GM12891 (cell line): Measurements from ENCODE around the gene LRRC71.

ENCODE experiments used
- DNase-seq: peaks from one replicate; pipeline ENCODE4 v3.0.0; 2011; ENCODE audit warnings: low spot score; ENCODE audit not compliant: insufficient read length
- FAIRE-seq: peaks from 2 replicates; lab custom pipeline; 2011; peaks lifted over from hg19 to GRCh38; lab: Jason Lieb, UNC
- PAX5 ChIP-seq: IDR thresholded peaks from 2 replicates; pipeline ENCODE4 v1.6.1; 2011; ENCODE audit warnings: low read length, moderate library complexity, mild to moderate bottlenecking; ENCODE audit not compliant: insufficient read depth, severe bottlenecking
- POLR2A ChIP-seq: IDR thresholded peaks from 2 replicates; pipeline ENCODE4 v1.6.1; 2011; ENCODE audit warnings: low read depth, low read length, control low read depth
- POLR2AphosphoS5 ChIP-seq: IDR thresholded peaks from 2 replicates; pipeline ENCODE4 v1.6.1; 2011; ENCODE audit warnings: low read depth, low read length, control low read depth
- POU2F2 ChIP-seq: IDR thresholded peaks from 2 replicates; pipeline ENCODE4 v1.6.1; 2011; ENCODE audit warnings: low read depth, mild to moderate bottlenecking, control low read depth, low read length, moderate library complexity
- SPI1 ChIP-seq: IDR thresholded peaks from 2 replicates; pipeline ENCODE4 v1.6.1; 2011; ENCODE audit warnings: low read depth, low read length, control low read depth
- TAF1 ChIP-seq: IDR thresholded peaks from 2 replicates; pipeline ENCODE4 v1.6.1; 2011; ENCODE audit warnings: low read depth, low read length, control low read depth

LRRC71 gene

DNA sequence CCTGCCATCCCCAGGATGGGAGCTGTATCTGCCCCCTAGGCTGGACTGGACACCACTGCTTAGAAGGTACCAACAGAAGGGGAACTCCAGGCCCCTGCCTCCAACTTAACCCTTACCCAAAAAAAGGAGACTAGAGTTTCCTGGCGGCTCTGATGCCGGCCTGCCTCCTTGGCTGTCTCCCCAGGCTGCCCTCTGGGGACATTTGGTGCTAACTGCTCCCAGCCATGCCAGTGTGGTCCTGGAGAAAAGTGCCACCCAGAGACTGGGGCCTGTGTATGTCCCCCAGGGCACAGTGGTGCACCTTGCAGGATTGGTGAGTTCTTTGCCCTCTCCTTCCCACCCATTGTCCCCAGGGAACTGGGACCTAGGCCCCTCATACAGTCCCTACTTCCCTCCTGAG lies 8.1 kb upstream of the LRRC71 start:
- no peak for FAIRE-seq
- TF ChIP-seq POLR2A: no peak
- no peak for DNase-seq

DNA sequence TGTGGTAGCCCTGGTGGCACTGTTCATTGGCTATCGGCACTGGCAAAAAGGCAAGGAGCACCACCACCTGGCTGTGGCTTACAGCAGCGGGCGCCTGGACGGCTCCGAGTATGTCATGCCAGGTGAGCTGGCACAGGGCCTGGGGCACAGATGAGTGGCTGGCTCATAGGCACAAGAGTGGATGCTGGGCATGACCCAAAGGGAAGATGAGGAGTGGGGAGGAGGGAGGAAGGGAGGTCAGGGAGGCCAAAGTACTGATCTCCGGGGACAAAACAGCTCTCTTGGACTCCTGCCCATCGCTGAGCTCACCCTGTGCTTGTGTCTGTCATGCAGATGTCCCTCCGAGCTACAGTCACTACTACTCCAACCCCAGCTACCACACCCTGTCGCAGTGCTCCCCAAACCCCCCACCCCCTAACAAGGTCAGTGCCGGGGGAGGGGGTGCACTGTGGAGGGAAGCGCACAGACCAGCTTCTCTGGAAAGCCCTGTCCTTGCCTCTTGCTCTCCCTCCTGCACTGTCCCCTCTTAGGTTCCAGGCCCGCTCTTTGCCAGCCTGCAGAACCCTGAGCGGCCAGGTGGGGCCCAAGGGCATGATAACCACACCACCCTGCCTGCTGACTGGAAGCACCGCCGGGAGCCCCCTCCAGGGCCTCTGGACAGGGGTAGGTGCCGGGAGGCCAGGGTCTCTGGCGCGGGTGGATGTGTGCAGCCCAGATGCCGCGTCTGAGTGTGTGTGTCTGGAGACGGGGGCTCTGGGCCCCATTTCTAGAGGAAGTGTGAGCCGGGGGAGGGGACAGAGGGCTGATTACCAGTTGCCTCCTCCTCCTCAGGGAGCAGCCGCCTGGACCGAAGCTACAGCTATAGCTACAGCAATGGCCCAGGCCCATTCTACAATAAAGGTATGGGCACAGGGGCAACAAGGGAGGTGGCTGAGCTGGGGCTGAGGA lies 7.3 kb upstream of the LRRC71 start:
- no peak for DNase-seq
- no peak for FAIRE-seq

DNA sequence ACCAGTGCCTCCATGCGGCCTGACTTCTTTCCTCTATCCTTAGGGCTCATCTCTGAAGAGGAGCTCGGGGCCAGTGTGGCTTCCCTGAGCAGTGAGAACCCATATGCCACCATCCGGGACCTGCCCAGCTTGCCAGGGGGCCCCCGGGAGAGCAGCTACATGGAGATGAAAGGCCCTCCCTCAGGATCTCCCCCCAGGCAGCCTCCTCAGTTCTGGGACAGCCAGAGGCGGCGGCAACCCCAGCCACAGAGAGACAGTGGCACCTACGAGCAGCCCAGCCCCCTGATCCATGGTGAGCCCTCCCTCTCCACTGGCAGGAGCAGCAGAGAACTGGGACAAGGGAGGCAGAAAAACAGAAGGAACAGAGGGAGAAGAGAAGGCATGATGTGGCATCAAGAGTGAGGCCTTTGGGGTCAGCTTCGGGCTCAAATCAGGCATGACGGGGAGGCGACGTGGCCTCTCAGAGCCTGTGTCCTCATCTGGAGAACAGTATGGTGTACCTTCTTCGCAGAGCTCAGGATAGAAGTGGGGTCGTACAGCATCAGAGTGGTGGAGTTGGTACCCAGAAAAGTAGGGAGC lies 6.5 kb upstream of the LRRC71 start:
- TF ChIP-seq POU2F2 (no peak), TAF1 (no peak), SPI1 (no peak), POLR2A (no peak), PAX5 (no peak)
- DNase-seq (no peak), FAIRE-seq (no peak)

More for the DNA sequence above, 7.3 kb upstream of the LRRC71 start:
- TF ChIP-seq TAF1: no peak
- no peak for TF ChIP-seq POU2F2
- no peak for TF ChIP-seq PAX5
- no peak for TF ChIP-seq POLR2A
- TF ChIP-seq POLR2AphosphoS5: no peak
- TF ChIP-seq SPI1: no peak

DNA sequence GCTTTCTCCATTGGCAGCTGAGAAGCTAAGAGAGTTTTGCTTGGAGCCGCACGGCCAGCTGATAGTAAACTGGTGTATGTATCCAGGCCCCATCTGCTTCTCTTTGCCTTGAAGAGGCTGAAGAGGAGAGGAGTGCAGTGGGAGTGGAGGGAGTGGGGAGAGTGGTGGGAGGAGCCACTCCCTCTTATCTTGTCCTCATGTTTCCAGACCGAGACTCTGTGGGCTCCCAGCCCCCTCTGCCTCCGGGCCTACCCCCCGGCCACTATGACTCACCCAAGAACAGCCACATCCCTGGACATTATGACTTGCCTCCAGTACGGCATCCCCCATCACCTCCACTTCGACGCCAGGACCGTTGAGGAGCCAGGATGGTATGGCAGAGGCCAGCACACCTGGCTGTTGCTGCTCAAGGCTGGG lies 6.0 kb upstream of the LRRC71 start:
- TF ChIP-seq PAX5: no peak
- TF ChIP-seq POU2F2: no peak
- no peak for TF ChIP-seq POLR2AphosphoS5
- TF ChIP-seq SPI1: no peak
- no peak for TF ChIP-seq TAF1
- no peak for TF ChIP-seq POLR2A
- no peak for FAIRE-seq
- no peak for DNase-seq

DNA sequence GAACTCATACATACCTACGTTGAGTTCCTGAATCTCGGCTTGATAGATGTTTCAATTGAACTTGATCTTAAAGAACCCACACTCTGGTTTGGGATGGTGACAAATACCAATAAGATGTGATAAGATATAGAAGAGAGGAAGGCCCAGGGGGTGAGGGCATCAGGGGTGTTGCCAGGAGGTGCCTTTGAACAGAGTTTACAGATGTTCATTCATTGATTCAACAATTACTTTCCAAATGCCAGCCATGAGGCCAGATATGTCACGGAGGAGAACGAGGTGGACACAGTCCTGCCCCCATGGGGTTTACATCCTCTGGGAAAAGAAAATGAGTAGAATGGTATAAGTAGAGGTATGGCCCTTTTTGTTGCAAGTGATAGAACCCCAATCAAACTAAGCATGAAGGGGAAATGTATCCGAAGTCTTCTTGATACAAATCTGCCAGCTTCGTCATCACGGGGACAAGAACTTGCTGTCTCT lies 659 bp downstream of the LRRC71 start:
- TF ChIP-seq POLR2AphosphoS5 (no peak), POLR2A (no peak), PAX5 (no peak), SPI1 (no peak), POU2F2 (no peak), TAF1 (no peak)
- FAIRE-seq: no peak

DNA sequence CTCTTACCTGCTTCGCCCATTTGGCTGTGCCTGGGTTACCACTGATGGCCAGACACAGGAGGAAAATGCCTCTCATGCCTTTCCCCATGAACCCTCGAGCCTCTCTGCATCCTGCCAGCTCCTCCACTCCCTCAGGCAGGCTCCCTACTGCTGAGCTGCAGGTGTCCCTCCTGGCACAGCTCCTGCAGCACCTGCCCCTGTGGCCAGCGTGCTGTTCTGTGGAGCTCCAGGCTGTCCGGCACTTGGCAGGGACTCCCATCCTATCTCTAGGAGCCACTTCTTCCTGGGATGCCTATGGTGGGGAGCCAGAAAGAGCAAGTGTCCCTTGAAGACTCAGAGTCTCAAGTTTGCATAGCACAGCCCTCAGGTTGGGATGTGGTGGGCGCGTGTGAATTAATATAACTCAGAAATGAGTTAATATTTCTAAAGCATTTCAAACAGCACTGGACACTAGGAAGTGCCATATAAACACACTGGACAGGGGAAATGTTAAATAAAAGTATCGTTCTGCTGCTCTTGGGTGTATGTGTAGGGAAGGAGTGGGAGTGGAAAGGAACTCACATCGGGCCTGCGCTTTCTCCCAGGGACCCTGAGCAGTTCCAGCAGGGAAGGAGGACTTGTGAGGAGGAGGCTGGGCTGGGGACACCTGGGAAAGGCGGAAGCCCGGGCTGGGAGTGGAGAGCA lies 2.7 kb downstream of the LRRC71 start:
- FAIRE-seq: no peak
- no peak for DNase-seq

More for the DNA sequence above, 659 bp downstream of the LRRC71 start:
- DNase-seq: no peak

DNA sequence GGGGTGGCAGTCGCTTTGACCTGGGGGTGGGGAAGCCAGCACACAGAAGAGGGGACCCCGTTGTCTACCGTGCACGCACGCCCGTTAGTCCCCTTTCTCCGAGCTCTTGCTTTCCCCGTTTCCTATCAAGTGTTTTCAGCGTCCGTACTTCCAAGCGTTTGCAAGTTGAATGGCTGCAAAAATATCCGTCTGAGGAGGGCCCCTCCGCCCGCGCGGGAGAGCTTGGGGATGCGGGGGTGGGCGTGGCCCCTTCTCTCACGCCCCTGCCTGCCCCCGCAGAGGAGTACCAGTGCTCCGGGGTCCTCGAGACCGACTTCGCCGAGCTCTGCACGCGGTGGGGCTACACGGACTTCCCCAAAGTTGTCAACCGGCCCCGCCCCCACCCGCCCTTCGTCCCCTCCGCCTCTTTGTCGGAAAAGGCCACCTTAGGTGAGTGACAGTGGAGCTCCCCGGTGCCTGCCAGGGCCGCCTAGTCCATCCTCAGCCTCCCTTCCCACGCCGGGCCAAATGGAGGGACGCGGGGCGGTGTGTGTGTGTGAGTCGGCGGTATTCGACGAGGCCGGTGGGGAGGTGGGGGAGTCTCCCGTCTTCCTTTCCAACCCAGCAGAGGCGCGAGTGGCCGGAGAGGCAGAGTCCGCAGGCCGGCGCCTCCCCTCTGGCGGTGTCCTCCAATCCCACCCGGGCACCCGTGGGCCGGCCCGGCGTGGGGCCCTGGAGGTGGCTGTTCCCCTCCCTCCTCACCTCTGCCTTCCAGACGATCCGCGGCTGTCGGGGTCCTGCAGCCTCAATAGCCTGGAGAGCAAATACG lies 3.4 kb downstream of the LRRC71 start:
- no peak for TF ChIP-seq PAX5
- DNase-seq (no peak), FAIRE-seq (no peak)

More for the DNA sequence above, 2.7 kb downstream of the LRRC71 start:
- TF ChIP-seq POU2F2 (no peak), SPI1 (no peak), POLR2A (no peak), PAX5 (no peak)

DNA sequence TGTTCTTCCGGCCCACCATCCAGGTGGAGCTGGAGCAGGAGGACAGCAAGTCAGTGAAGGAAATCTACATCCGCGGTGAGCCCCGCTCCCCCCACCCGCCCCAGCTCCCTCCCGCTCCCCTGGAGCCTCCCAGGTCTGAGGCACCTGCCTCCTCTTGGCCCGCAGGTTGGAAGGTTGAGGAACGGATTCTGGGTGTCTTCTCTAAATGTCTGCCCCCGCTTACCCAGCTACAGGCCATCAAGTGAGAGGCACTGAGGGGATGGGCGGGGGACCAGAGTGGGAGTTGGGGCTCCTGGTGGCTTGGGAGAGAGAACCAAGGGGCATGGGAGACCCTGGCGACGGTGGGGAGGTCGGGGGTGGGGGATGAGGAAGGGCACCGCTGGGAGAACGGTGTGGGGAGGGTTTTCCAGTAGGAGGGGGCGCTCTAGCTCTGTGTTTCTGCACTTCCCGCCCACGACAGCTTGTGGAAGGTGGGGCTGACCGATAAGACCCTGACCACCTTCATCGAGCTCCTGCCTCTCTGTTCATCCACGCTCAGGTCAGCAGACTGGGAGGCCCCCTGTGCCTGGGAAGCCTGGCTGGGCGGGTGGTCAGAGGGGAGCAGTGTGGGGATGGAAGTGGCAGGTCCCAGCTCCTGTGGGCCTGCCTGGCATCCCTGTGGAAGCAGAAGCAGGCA lies 4.2 kb downstream of the LRRC71 start:
- no peak for DNase-seq
- no peak for FAIRE-seq
- TF ChIP-seq POLR2AphosphoS5: no peak
- no peak for TF ChIP-seq POU2F2

DNA sequence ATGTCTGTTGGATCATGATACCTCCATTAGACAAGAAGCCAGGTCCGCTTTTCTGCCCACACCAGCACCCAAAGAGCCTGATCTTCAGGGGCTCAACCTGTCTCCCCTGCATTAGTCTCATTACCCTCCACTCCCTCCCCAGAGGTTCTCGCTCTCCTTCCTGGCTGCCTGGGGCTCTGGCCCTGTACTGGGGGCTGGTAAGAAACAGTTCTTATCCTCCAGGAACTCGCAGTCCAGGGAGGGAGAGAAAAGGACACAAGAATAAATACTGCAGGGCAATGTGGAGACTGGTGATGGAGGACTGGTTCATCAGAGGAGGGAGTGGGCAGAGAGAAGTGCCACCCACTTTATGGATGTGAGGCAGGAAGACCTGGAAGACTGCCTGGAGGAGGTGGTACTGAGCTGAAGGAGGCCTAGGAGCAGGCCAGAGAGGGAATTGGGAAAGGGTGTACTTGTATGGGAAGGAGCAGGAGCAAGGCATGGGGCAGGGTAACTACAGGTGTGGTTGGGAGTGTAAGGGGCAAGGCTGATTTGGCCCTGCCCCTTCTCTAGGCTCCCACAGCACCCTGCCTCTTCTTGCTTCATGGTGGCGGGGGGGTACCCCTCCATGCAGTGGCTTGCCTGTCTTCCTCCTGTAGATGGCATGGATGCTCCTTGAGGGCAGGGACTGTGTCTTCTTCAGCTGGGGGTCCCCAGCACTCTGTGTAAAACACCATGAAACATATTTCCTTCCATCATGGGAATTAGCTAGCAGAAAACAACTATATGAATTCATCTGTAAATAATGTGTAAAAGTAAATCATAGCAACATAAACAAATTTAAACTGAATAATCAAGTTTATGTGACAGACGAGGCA lies 5.0 kb downstream of the LRRC71 start:
- TF ChIP-seq POU2F2 (no peak), PAX5 (no peak), POLR2A (no peak), TAF1 (no peak), POLR2AphosphoS5 (no peak)
- FAIRE-seq (no peak), DNase-seq (no peak)
